ENCODE data around the gene DCAF5.

Gene DCAF5

DNA sequence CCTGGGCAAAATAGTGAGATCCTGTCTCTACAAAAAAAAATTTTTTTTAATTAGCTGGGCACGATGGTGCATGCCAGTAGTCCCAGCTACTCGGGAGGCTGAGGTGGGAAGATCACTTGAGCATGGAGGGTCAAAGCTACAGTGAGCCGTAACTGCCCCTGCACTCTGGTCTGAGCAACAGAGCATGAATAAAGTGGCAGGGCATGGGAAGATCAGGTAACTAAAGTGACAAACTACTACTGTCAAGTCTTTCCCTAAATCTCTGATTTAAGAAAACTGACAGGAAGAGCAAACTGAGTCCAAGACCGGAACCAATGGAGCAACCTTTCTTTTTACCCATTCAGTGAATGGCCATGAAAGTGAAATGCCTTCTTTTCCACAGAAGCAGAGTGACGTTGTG is 10.8 kb downstream of the DCAF5 start:
- no peak for DNase-seq

DNA sequence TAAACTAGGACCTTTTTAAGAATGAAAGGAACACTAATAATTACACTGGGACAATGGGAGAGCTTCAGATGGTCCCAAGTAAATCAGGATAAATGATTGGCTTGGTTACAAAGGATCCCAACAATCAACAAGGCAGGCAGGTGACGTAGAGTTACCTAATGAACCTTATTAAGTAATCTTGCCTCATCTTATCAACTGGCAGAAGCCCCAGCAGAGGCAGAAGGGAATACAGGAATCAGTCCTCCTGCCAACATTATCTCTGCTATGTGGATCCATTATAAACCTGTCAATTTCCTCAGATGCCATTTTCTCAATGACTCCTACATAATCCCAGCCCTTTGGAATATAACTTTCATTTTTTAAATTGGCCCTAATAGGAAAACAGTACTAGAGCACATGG is 11.4 kb downstream of the DCAF5 start:
- DNase-seq = no peak

DNA sequence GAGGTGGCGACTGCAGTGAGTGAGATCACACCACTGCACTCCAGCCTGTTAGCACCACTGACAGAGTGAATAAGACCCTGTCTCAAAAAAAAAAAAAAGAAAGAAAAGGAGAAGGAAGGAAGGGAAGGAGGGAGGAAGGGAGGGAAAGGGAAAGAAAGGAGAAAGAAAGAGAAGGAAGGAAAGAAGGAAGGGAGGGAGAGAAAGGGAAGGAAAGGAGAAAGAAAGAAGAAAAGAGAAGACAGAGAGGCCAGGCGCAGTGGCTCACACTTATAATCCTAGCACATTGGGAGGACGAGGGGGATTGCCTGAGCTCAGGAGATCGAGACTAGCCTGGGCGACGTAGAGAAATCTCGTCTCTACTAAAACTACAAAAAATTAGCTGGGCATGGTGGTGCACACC is 13.2 kb downstream of the DCAF5 start:
- no peak for DNase-seq

GRCh38 chr14:69137843-69138535 is 14.9 kb downstream of the DCAF5 start:
- no peak for DNase-seq

- no peak for DNase-seq
These were observed 15.5 kb downstream of the DCAF5 start for GRCh38 chr14:69137416-69137815.

- DNase-seq = no peak
These were observed 17.8 kb downstream of the DCAF5 start for GRCh38 chr14:69135133-69135532.

DNA sequence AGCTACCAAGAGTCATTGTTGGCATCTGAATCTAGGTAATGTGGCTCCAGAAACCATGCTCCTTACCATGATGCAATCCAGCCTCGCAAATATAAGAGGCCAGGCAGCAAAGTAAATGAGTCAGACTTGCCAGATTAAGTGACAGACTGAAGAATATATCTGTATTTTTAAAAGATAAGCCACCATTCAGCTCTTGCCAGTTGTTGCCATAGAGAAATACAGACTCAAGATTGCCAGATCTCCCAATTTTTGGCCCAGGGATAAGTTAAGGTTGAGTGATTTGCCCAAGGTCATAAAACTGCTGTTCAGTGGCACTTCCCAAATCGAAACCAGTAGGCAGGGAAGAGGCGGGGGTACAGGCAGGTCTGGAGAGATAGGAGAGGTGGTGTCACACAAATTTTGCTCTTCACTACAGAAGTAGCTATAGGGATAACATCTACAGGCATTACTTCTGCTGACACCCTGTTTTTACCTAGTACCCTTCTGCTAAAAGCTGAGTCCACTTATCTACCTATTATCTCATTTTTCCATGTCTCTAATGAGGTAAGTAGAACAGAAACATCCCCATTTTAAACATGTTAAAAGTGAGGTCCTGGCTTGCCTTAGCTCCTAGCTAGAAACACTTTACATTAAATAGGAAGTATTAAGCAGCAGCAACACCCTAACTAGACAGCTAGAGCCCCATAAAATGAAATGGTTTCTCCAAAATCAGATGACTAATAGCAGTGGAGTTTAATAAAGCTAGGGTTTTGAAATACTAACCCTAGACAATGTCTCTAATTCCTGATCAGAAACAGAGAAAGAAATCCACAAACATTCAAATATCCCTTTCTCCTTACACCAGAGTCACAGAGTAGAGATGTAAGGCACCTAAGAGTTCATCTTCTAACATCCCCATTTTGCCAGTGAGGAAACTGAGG is 19.5 kb downstream of the DCAF5 start:
- DNase-seq = no peak

- no peak for DNase-seq
These were observed 20.3 kb downstream of the DCAF5 start for GRCh38 chr14:69132513-69133181.

GRCh38 chr14:69131176-69131575 is 21.7 kb downstream of the DCAF5 start:
- no peak for DNase-seq

- peak; percentile 80 for DNase-seq
These were observed 23.5 kb downstream of the DCAF5 start for GRCh38 chr14:69129264-69129880.

GRCh38 chr14:69118305-69118704 is 34.6 kb downstream of the DCAF5 start:
- DNase-seq = no peak

- peak; percentile 14 for DNase-seq
These were observed 35.7 kb downstream of the DCAF5 start for GRCh38 chr14:69117020-69117767.

GRCh38 chr14:69115407-69116185 is 37.3 kb downstream of the DCAF5 start:
- DNase-seq = no peak

- no peak for DNase-seq
These were observed 38.2 kb downstream of the DCAF5 start for GRCh38 chr14:69114763-69115162.

DNA sequence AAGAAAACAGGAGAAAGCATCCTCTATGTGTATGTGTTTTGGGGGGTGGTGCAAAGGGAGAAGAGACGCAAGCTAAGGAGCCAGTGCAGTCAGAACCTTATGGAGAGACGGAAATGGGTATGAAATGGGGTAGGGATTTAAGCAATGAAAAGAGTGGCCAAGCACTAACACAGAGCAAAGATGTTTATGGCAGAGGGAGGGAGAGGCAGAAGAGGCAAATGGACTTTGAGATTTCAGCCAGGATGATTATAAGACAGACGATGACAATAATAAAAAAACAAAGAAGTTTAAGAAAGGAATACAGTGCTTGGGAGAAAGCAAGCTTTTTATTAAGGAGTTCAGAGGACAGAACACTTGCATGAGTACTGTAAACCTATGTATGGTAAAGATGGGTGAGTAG is 44.6 kb downstream of the DCAF5 start:
- DNase-seq = no peak

- peak; percentile 29 for DNase-seq
These were observed 45.4 kb downstream of the DCAF5 start for GRCh38 chr14:69107407-69108003.

- no peak for DNase-seq
These were observed 46.5 kb downstream of the DCAF5 start for GRCh38 chr14:69106451-69106850.

DNA sequence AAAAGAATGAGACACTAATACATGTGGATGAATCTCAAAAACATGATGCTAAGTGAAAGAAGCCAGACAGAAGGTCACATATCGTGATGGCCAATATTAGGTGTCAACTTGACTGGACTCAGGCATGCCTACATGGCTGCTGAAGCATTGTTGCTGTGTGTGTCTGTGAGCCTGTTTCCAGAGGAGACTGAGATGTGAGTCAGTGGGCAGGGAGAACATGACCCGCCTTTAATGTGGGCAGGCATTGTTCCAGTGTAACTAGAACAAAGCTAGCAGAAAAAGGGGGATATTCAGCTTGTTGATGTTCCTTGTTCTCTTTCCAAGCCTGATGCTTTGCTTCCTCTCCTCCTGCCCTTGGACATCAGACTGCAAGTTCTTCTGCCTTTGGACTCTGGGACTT is 47.6 kb downstream of the DCAF5 start:
- DNase-seq = no peak

DNA sequence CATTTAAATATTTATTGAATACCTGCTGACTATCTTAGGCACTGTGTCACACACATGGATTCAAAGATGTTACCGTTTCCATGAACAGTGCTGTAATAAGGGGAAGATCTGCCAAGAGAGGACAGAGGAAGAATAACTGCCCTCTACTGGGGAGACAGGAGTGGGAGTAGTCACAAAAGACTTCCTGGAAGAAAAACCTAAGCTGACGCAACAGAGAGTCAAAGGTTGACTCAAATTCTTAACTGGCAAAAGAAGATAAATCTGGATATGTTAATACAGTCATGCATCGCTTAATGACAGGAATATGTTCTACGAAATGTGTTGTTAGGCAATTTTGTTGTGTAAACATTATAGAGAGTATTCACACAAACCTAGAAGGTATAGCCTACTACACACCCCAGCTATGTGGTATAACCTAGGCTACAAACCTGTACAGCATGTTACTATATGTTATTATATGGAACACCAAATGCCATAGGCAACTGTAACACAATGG is 51.5 kb downstream of the DCAF5 start:
- no peak for DNase-seq

GRCh38 chr14:69097974-69098373 is 54.9 kb downstream of the DCAF5 start:
- DNase-seq = no peak

All from CD4-positive, alpha-beta T cell treated with Interleukin-6 for 4 hours (primary cell).